H9 (cell line): ENCODE data around the gene CD79A. TPM values are rescaled to one million over a fixed set of nuclear protein-coding genes. Genes with fewer than 3 reads are reported as not detected.

Experiments used
- DNase-seq: peaks from one replicate; pipeline ENCODE4 v3.0.0-alpha.2; 2017
- H2AFZ ChIP-seq: one replicate; pipeline ENCODE4 v1.6.1; 2013; ENCODE audit warnings: mild to moderate bottlenecking, low read length, control low read depth, moderate library complexity
- H2AK5ac ChIP-seq: 2 replicates; pipeline ENCODE4 v1.6.1; 2013; ENCODE audit warnings: low read length, control low read depth, mixed read lengths; ENCODE audit not compliant: insufficient read length
- H2BK120ac ChIP-seq: one replicate; pipeline ENCODE4 v1.6.1; 2013; ENCODE audit warnings: low read depth, mild to moderate bottlenecking, low read length, control low read depth, inconsistent platforms; ENCODE audit not compliant: poor library complexity, severe bottlenecking
- H2BK12ac ChIP-seq: 2 replicates; pipeline ENCODE4 v1.6.1; 2013; ENCODE audit warnings: low read length, control low read depth, mixed read lengths, low read depth; ENCODE audit not compliant: insufficient read length
- H2BK15ac ChIP-seq: 2 replicates; pipeline ENCODE4 v1.6.1; 2013; ENCODE audit warnings: low read depth, low read length, control low read depth
- H2BK20ac ChIP-seq: one replicate; pipeline ENCODE4 v1.6.1; 2013; ENCODE audit warnings: low read depth, mild to moderate bottlenecking, low read length, control low read depth, inconsistent platforms; ENCODE audit not compliant: poor library complexity, severe bottlenecking
- H2BK5ac ChIP-seq: 2 replicates; pipeline ENCODE4 v1.6.1; 2013; ENCODE audit warnings: low read length, control low read depth, mixed read lengths; ENCODE audit not compliant: insufficient read length
- H3K14ac ChIP-seq: 2 replicates; pipeline ENCODE4 v1.6.1; 2013; ENCODE audit warnings: low read length, control low read depth; ENCODE audit not compliant: insufficient read depth
- H3K18ac ChIP-seq: 2 replicates; pipeline ENCODE4 v1.6.1; 2013; ENCODE audit warnings: low read depth, mild to moderate bottlenecking, mixed read lengths, low read length, control low read depth; ENCODE audit not compliant: insufficient read length
- H3K23ac ChIP-seq: 2 replicates; pipeline ENCODE4 v1.6.1; 2013; ENCODE audit warnings: low read length, control low read depth, mixed read lengths, low read depth; ENCODE audit not compliant: insufficient read length
- H3K23me2 ChIP-seq: 2 replicates; pipeline ENCODE4 v1.6.1; 2013; ENCODE audit warnings: low read depth, mild to moderate bottlenecking, mixed read lengths, low read length, control low read depth; ENCODE audit not compliant: insufficient read length, poor library complexity, severe bottlenecking
- H3K27ac ChIP-seq: 2 replicates; pipeline ENCODE4 v1.5.1; 2013; ENCODE audit warnings: low read length, control low read depth, mixed read lengths, low read depth; ENCODE audit not compliant: insufficient read length
- H3K27me3 ChIP-seq: 2 replicates; pipeline ENCODE4 v1.6.1; 2013; ENCODE audit warnings: low read length, control low read depth, inconsistent platforms; ENCODE audit not compliant: insufficient read depth
- H3K4ac ChIP-seq: 2 replicates; pipeline ENCODE4 v1.6.1; 2013; ENCODE audit warnings: low read depth, mild to moderate bottlenecking, control low read depth, inconsistent platforms, low read length, moderate library complexity
- H3K4me1 ChIP-seq: 2 replicates; pipeline ENCODE4 v1.6.1; 2013; ENCODE audit warnings: low read length, control low read depth, inconsistent platforms; ENCODE audit not compliant: insufficient read depth
- H3K4me2 ChIP-seq: 2 replicates; pipeline ENCODE4 v1.6.1; 2013; ENCODE audit warnings: low read length, control low read depth, mixed read lengths; ENCODE audit not compliant: insufficient read length, insufficient read depth
- H3K56ac ChIP-seq: 2 replicates; pipeline ENCODE4 v1.6.1; 2013; ENCODE audit warnings: low read depth, mild to moderate bottlenecking, mixed read lengths, low read length, control low read depth; ENCODE audit not compliant: insufficient read length
- H3K79me1 ChIP-seq: 2 replicates; pipeline ENCODE4 v1.6.1; 2013; ENCODE audit warnings: low read depth, mild to moderate bottlenecking, moderate library complexity, low read length, control low read depth, inconsistent platforms; ENCODE audit not compliant: insufficient read depth, poor library complexity, severe bottlenecking
- H3K79me2 ChIP-seq: 2 replicates; pipeline ENCODE4 v1.6.1; 2013; ENCODE audit warnings: low read length, control low read depth, inconsistent platforms; ENCODE audit not compliant: insufficient read depth
- H3K9ac ChIP-seq: 2 replicates; pipeline ENCODE4 v1.6.1; 2013; ENCODE audit warnings: low read length, control low read depth, mixed read lengths; ENCODE audit not compliant: insufficient read length; ENCODE audit errors: extremely low read depth
- H3K9me3 ChIP-seq: one replicate; pipeline ENCODE4 v1.6.1; 2013; ENCODE audit warnings: low read depth, low read length, inconsistent platforms; ENCODE audit not compliant: control insufficient read depth
- H3T11ph ChIP-seq: one replicate; pipeline ENCODE4 v1.6.1; 2013; ENCODE audit warnings: mild to moderate bottlenecking, low read length, control low read depth, inconsistent platforms
- H4K20me1 ChIP-seq: one replicate; pipeline ENCODE4 v1.6.1; 2013; ENCODE audit not compliant: control insufficient read depth, insufficient read length, insufficient read depth
- H4K5ac ChIP-seq: 2 replicates; pipeline ENCODE4 v1.6.1; 2013; ENCODE audit warnings: low read depth, mild to moderate bottlenecking, mixed read lengths, low read length, control low read depth; ENCODE audit not compliant: insufficient read length
- H4K8ac ChIP-seq: replicated peaks from 2 replicates; pipeline ENCODE4 v1.6.1; 2013; ENCODE audit warnings: low read length, control low read depth, mixed read lengths, low read depth; ENCODE audit not compliant: insufficient read length
- H4K91ac ChIP-seq: 2 replicates; pipeline ENCODE4 v1.6.1; 2013; ENCODE audit warnings: low read depth, mild to moderate bottlenecking, moderate library complexity, mixed read lengths, low read length, control low read depth; ENCODE audit not compliant: insufficient read length
- H3K27ac Mint-ChIP-seq, 3 experiments: 2 replicates in 2 of 3; 3 replicates in 1 of 3; pipeline ENCODE4 v1.8.0; 2020 to 2021; ENCODE audit warnings: mixed read lengths in 3 of 3, mild to moderate bottlenecking in 1 of 3, moderate library complexity in 1 of 3
- H3K27me3 Mint-ChIP-seq: 2 replicates; pipeline ENCODE4 v1.8.0; 2021; ENCODE audit warnings: low read depth, mild to moderate bottlenecking, moderate library complexity, mixed read lengths
- H3K36me3 Mint-ChIP-seq, 3 experiments: 2 replicates in 2 of 3; 3 replicates in 1 of 3; pipeline ENCODE4 v1.8.0; 2020 to 2021; ENCODE audit warnings: low read depth in 3 of 3, mixed read lengths in 3 of 3; ENCODE audit not compliant: insufficient read depth in 1 of 3
- H3K4me1 Mint-ChIP-seq, 2 experiments: 2 replicates each; pipeline ENCODE4 v1.8.0; 2020; ENCODE audit warnings: mixed read lengths in 2 of 2
- H3K4me3 Mint-ChIP-seq, 2 experiments: 2 replicates in 1 of 2; 3 replicates in 1 of 2; pipeline ENCODE4 v1.8.0; 2020 to 2021; ENCODE audit warnings: mild to moderate bottlenecking in 2 of 2, mixed read lengths in 2 of 2, moderate library complexity in 1 of 2
- H3K9me3 Mint-ChIP-seq, 2 experiments: 2 replicates in 1 of 2; 3 replicates in 1 of 2; pipeline ENCODE4 v1.8.0; 2020; ENCODE audit warnings: mild to moderate bottlenecking in 2 of 2, mixed read lengths in 2 of 2, moderate library complexity in 1 of 2
- CTCF ChIP-seq: fragments of 200-600 bp; sonication (generic); conservative IDR thresholded peaks from 3 replicates; pipeline ENCODE4 v1.8.0; 2021; ENCODE audit warnings: antibody characterized with exemption, mild to moderate bottlenecking
- WGBS: extraction: QIAGEN DNeasy Blood & Tissue Kit; methylation state at CpG from one replicate; pipeline ENCODE4 v1.1.7; 2013; ENCODE audit warnings: missing lambda C conversion rate, low lambda C conversion rate, mixed read lengths; ENCODE audit not compliant: insufficient read length; ENCODE audit errors: extremely low coverage; 5-methylcytosine and 5-hydroxymethylcytosine counted together
- total RNA-seq: library from RNA; stranded (reverse); gene quantifications from 2 replicates; pipeline ENCODE4 v1.2.1, GENCODE V29; 2021

The CD79A gene
- total RNA-seq, 1 experiment from 2014 or later = 0.22 TPM

DNA sequence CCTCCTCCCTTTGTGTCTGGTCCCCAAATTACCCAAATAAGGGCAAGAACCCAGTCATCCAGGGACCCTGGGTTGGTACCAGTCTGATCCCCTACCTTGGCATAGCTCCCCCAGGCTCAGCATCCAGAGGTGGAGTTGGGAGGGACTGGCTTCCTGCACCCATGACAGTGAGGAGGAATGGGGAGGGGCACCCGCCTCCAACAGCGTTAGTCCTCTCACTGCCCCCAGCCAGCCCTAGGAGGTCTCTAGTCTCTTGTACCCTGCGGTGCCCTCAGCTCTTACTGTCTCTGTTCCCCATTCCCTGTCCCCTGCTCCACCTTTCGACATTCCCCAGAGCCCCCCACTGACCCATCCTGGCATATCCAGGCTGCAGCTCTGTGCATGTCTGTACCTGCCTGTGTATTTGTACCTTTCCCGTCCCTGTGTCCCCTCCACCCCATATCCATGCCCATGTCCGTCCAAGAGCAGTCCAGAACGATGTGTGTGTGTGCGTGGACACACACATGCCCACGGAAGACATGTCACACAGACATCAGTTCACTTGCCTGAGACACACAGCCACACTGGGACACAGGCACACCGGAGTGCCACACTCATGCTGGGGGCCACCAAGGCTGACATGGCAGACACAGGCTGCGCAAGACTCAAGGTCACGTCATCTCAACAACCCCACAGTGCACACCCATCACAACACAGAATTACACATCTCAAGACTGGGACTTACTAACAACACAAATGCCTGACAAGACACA lies 33.3 kb downstream of the CD79A start:
- Mint-ChIP-seq H3K4me3 (no peak overlapping the region), H3K36me3 (peaks cover 2 to 12% (median 5%) of the 10 kb centered on the region in 3 experiments; a peak in 5 of 7 replicates), H3K27ac (no peak overlapping the region), H3K4me1 (peaks cover 6 to 24% of the 10 kb centered on the region in 2 experiments; a peak in 3 of 4 replicates), H3K27me3 (peaks cover 3% of the 10 kb centered on the region), H3K9me3 (peaks cover 0 to 2% of the 10 kb centered on the region in 2 experiments; a peak in 1 of 5 replicates)
- Histone ChIP-seq H3K4me1 (no peaks in the 10 kb centered on the region), H3K79me1 (no peaks in the 10 kb centered on the region), H2AFZ (no peak overlapping the region), H3K14ac (0 out of 2 replicates have a peak overlapping the region, but pooled peaks have one; percentile 1), H3K27ac (no peak overlapping the region), H3K23ac (no peak overlapping the region), H4K91ac (no peak overlapping the region), H3K23me2 (peaks cover 5% of the 10 kb centered on the region), H2BK5ac (no peak overlapping the region), H3K27me3 (peaks cover 50% of the 10 kb centered on the region), H3K79me2 (no peaks in the 10 kb centered on the region), H2BK15ac (no peak overlapping the region), H3K9ac (no peak overlapping the region), H2BK120ac (no peak overlapping the region), H3K18ac (no peak overlapping the region), H3T11ph (no peak overlapping the region), H3K9me3 (no peaks in the 10 kb centered on the region), H2BK12ac (no peak overlapping the region), H2BK20ac (no peak overlapping the region), H2AK5ac (no peak overlapping the region), H3K4ac (no peak overlapping the region), H3K56ac (no peak overlapping the region), H4K8ac (no peak overlapping the region), H4K20me1 (no peaks in the 10 kb centered on the region), H4K5ac (no peak overlapping the region), H3K4me2 (no peak overlapping the region)
- no peak for TF ChIP-seq CTCF
- no CpG with 5 or more reads among the region's 12 CpGs for WGBS
- DNase-seq = no peak
